PFSK-1 (cell line): ENCODE results near the gene EARS2.

Source experiments
- FOXP2 ChIP-seq: optimal IDR thresholded peaks from 2 replicates; pipeline ENCODE3; 2011; ENCODE audit warnings: borderline replicate concordance, control low read depth, inconsistent platforms; ENCODE audit not compliant: insufficient read depth; ENCODE audit errors: extremely low read length, extremely low read depth
- POLR2AphosphoS5 ChIP-seq: IDR thresholded peaks from 2 replicates; pipeline ENCODE4 v1.6.1; 2012; ENCODE audit warnings: low read depth, mild to moderate bottlenecking, control low read depth, low read length, moderate library complexity
- REST ChIP-seq, 2 experiments: IDR thresholded peaks; 2 replicates each; pipeline versions ENCODE4 v1.6.1 to v1.8.0; 2011 to 2012; ENCODE audit warnings: low read depth in 2 of 2, low read length in 2 of 2, control low read depth in 1 of 2, inconsistent platforms in 1 of 2, mild to moderate bottlenecking in 1 of 2, moderate library complexity in 1 of 2; ENCODE audit not compliant: insufficient read depth in 1 of 2
- SIN3A ChIP-seq: IDR thresholded peaks from 2 replicates; pipeline ENCODE4 v1.6.1; 2012; ENCODE audit warnings: mild to moderate bottlenecking, low read length, moderate library complexity, borderline replicate concordance; ENCODE audit not compliant: insufficient read depth
- TAF1 ChIP-seq: IDR thresholded peaks from 2 replicates; pipeline ENCODE4 v1.6.1; 2012; ENCODE audit warnings: low read length, control low read depth, borderline replicate concordance; ENCODE audit not compliant: insufficient read depth

The EARS2 gene

GRCh38 chr16:23579371-23579770 lies 22.2 kb upstream of the EARS2 start:
- no peak for TF ChIP-seq FOXP2
- peak; percentile 40; the same call in 1 of the 2 replicates for TF ChIP-seq POLR2AphosphoS5

GRCh38 chr16:23578101-23578830 lies 21.1 kb upstream of the EARS2 start:
- TF ChIP-seq FOXP2, result no peak
- no peak for TF ChIP-seq REST (IDR thresholded peaks at IDR 0.05; ENCODE audit: insufficient read depth in 1 of 2, low read depth in 2 of 2, low read length in 2 of 2)
- no peak for TF ChIP-seq POLR2AphosphoS5
- no peak for TF ChIP-seq SIN3A
- TF ChIP-seq TAF1, result no peak

- no peak for TF ChIP-seq SIN3A
Measured at GRCh38 chr16:23577493-23577892, 20.3 kb upstream of the EARS2 start.

GRCh38 chr16:23575834-23576233 lies 18.7 kb upstream of the EARS2 start:
- TF ChIP-seq SIN3A, result no peak
- no peak for TF ChIP-seq FOXP2
- TF ChIP-seq TAF1, result no peak
- no peak for TF ChIP-seq POLR2AphosphoS5
- no peak for TF ChIP-seq REST (IDR thresholded peaks at IDR 0.05; ENCODE audit: insufficient read depth in 1 of 2, low read depth in 2 of 2, low read length in 2 of 2)

GRCh38 chr16:23573817-23574216 lies 16.7 kb upstream of the EARS2 start:
- no peak for TF ChIP-seq REST (IDR thresholded peaks at IDR 0.05; ENCODE audit: insufficient read depth in 1 of 2, low read depth in 2 of 2, low read length in 2 of 2)
- TF ChIP-seq POLR2AphosphoS5, result no peak
- TF ChIP-seq SIN3A, result no peak
- TF ChIP-seq FOXP2, result no peak
- TF ChIP-seq TAF1, result no peak

GRCh38 chr16:23572394-23572793 lies 15.2 kb upstream of the EARS2 start:
- TF ChIP-seq FOXP2, result no peak
- no peak for TF ChIP-seq SIN3A
- TF ChIP-seq REST (IDR thresholded peaks at IDR 0.05; ENCODE audit: insufficient read depth in 1 of 2, low read depth in 2 of 2, low read length in 2 of 2), result no peak
- no peak for TF ChIP-seq TAF1
- no peak for TF ChIP-seq POLR2AphosphoS5
